Gastroesophageal sphincter (tissue), 4 donors: ENCODE results near the gene STEAP1B. TPM values are rescaled to one million over a fixed set of nuclear protein-coding genes. Genes with fewer than 3 reads are reported as not detected.
"Not testable (repeated sequence)": the region's sequence is repeated elsewhere in the genome, so short reads cannot be mapped to it uniquely, and the experiment has no call there.

Experiments
- ATAC-seq: fragments of 150-250 bp; one replicate; pipeline ENCODE4 v1.9.1; 2016; ENCODE audit warnings: mild to moderate bottlenecking, moderate library complexity
- H3K27ac ChIP-seq, 4 donors: fragments of 200-600 bp; sonication (generic) in 3 of 4; 1 replicate in 3 of 4; 2 replicates in 1 of 4; pipeline ENCODE4 v1.5.1; 2016 to 2019
- H3K27me3 ChIP-seq: fragments of 200-600 bp; sonication (generic); one replicate; pipeline ENCODE4 v1.5.1; 2019
- H3K36me3 ChIP-seq, 2 donors: fragments of 200-600 bp; sonication (generic); one replicate each; pipeline ENCODE4 v1.5.1; 2019; ENCODE audit warnings: control low read depth in 1 of 2
- H3K4me1 ChIP-seq, 3 donors: fragments of 200-600 bp; sonication (generic); 1 replicate in 2 of 3; 2 replicates in 1 of 3; pipeline ENCODE4 v1.5.1; 2016 to 2019; ENCODE audit warnings: control low read depth in 2 of 3
- H3K4me3 ChIP-seq, 2 donors: fragments of 200-600 bp; sonication (generic); one replicate each; pipeline ENCODE4 v1.5.1; 2019; ENCODE audit warnings: mild to moderate bottlenecking in 1 of 2, moderate library complexity in 1 of 2
- H3K9me3 ChIP-seq, 3 donors: fragments of 200-600 bp; sonication (generic); one replicate each; pipeline ENCODE4 v1.5.1; 2017 to 2019; ENCODE audit warnings: control low read depth in 2 of 3
- CTCF ChIP-seq, 4 experiments: fragments of 200-600 bp in 2 of 4; fragments of 450-650 bp in 2 of 4; sonication (generic) in 1 of 4; IDR thresholded peaks; one replicate each; pipeline ENCODE4 v1.5.1; 2017 to 2019; ENCODE audit warnings: antibody characterized with exemption in 4 of 4, mild to moderate bottlenecking in 2 of 4, moderate library complexity in 2 of 4
- EP300 ChIP-seq: sonication (generic); formaldehyde crosslinking; IDR thresholded peaks from one replicate; pipeline ENCODE4 v1.6.1; 2017; ENCODE audit warnings: antibody characterized with exemption, mild to moderate bottlenecking
- POLR2A ChIP-seq, 2 donors: fragments of 450-650 bp; IDR thresholded peaks; one replicate each; pipeline ENCODE4 v1.6.1; 2017; ENCODE audit warnings: antibody characterized with exemption in 2 of 2, mild to moderate bottlenecking in 2 of 2, moderate library complexity in 1 of 2
- POLR2AphosphoS5 ChIP-seq: sonication (generic); formaldehyde crosslinking; IDR thresholded peaks from one replicate; pipeline ENCODE4 v1.6.1; 2017; ENCODE audit warnings: antibody characterized with exemption
- WGBS, 2 donors: methylation state at CpG; one replicate each; pipeline ENCODE4 v1.1.5; 2018; ENCODE audit warnings: low coverage in 1 of 2; 5-methylcytosine and 5-hydroxymethylcytosine counted together
- total RNA-seq, 4 donors: library from RNA; depleted of rRNA; stranded (reverse); fragments of >200 nt; gene quantifications; one replicate each; pipeline ENCODE4 v1.1.0, GENCODE V29; 2016

Gene STEAP1B
- total RNA-seq, 4 donors from 2014 or later, result 0.66 to 2.8 (median 0.67) TPM; not detected in 1

- Histone ChIP-seq H3K27me3 (no peaks in the 10 kb centered on the region), H3K36me3 (no peaks in the 10 kb centered on the region), H3K27ac (no peak overlapping the region), H3K4me3 (no peak overlapping the region), H3K9me3 (peaks cover 0 to under 1% (median 0%) of the 10 kb centered on the region in 3 donors), H3K4me1 (peaks cover 0 to 21% (median 6%) of the 10 kb centered on the region in 3 donors)
- no peak for TF ChIP-seq EP300
- WGBS, 2 donors, result 52 to 60% methylated on average over 3 to 5 of the region's 7 CpGs
- no peak for ATAC-seq
Measured at GRCh38 chr7:22443370-22444180, 56.4 kb downstream of the STEAP1B start.

- Histone ChIP-seq H3K36me3 (no peaks in the 10 kb centered on the region), H3K27me3 (no peaks in the 10 kb centered on the region), H3K4me1 (peaks cover 0 to 21% (median 6%) of the 10 kb centered on the region in 3 donors), H3K27ac (no peak overlapping the region), H3K4me3 (no peak overlapping the region), H3K9me3 (peaks cover 0 to 4% (median 0%) of the 10 kb centered on the region in 3 donors)
- 82 to 94% methylated on average over 3 of the region's 3 CpGs for WGBS, 2 donors
- no peak for ATAC-seq
- TF ChIP-seq CTCF (IDR thresholded peaks at IDR 0.05), result no peak
- TF ChIP-seq POLR2A (IDR thresholded peaks at IDR 0.05), result no peak
- TF ChIP-seq POLR2AphosphoS5, result no peak
- no peak for TF ChIP-seq EP300
Measured at GRCh38 chr7:22442882-22443369, 57.1 kb downstream of the STEAP1B start.

GRCh38 chr7:22442187-22442881 lies 57.7 kb downstream of the STEAP1B start:
- H3K27me3 ChIP-seq, result no peaks in the 10 kb centered on the region
- ATAC-seq, result no peak
- no peaks in the 10 kb centered on the region for H3K36me3 ChIP-seq
- WGBS, 2 donors, result 44 to 76% methylated on average over 4 to 5 of the region's 8 CpGs
- TF ChIP-seq EP300 (no peak), CTCF (IDR thresholded peaks at IDR 0.05) (no peak), POLR2AphosphoS5 (no peak), POLR2A (IDR thresholded peaks at IDR 0.05) (no peak)
- no peak overlapping the region for H3K4me3 ChIP-seq
- H3K27ac ChIP-seq, result no peak overlapping the region
- peaks cover 0 to 21% (median 6%) of the 10 kb centered on the region in 3 donors for H3K4me1 ChIP-seq
- H3K9me3 ChIP-seq, result peaks cover 0 to 4% (median 0%) of the 10 kb centered on the region in 3 donors

- H3K27me3 ChIP-seq, result no peaks in the 10 kb centered on the region
- WGBS, 2 donors, result 92 to 100% methylated on average over 2 to 3 of the region's 3 CpGs
- H3K36me3 ChIP-seq, result no peaks in the 10 kb centered on the region
- no peak overlapping the region for H3K4me3 ChIP-seq
- TF ChIP-seq CTCF (IDR thresholded peaks at IDR 0.05), result no peak
- TF ChIP-seq EP300, result no peak
- no peak for TF ChIP-seq POLR2AphosphoS5
- TF ChIP-seq POLR2A (IDR thresholded peaks at IDR 0.05), result no peak
- peaks cover 0 to 4% (median 0%) of the 10 kb centered on the region in 3 donors for H3K9me3 ChIP-seq
- ATAC-seq, result no peak
- H3K4me1 ChIP-seq, result peaks cover 0 to 21% (median 6%) of the 10 kb centered on the region in 3 donors
- H3K27ac ChIP-seq, result no peak overlapping the region
Measured at GRCh38 chr7:22441157-22441556, 58.8 kb downstream of the STEAP1B start.

GRCh38 chr7:22438994-22439393 lies 61.0 kb downstream of the STEAP1B start:
- TF ChIP-seq POLR2A (IDR thresholded peaks at IDR 0.05) (no peak), EP300 (no peak)
- Histone ChIP-seq H3K36me3 (no peaks in the 10 kb centered on the region), H3K27ac (no peak overlapping the region), H3K27me3 (no peaks in the 10 kb centered on the region), H3K9me3 (peaks cover 0 to 4% (median 0%) of the 10 kb centered on the region in 3 donors), H3K4me1 (no peaks in the 10 kb centered on the region), H3K4me3 (no peak overlapping the region)
- no peak for ATAC-seq
- 76 to 90% methylated on average over 3 of the region's 3 CpGs for WGBS, 2 donors

GRCh38 chr7:22436552-22436951 lies 63.4 kb downstream of the STEAP1B start:
- WGBS, 2 donors, result 94 to 95% methylated on average over 4 of the region's 4 CpGs
- H3K36me3 ChIP-seq, H3K27me3 ChIP-seq, H3K4me1 ChIP-seq, ATAC-seq, H3K27ac ChIP-seq, H3K9me3 ChIP-seq, H3K4me3 ChIP-seq: not testable (repeated sequence)
